Iris pigment epithelial cell (primary cell): ENCODE results near the gene NPFFR1.
"Not testable (repeated sequence)": the region's sequence is repeated elsewhere in the genome, so short reads cannot be mapped to it uniquely, and the experiment has no call there.

ENCODE experiments used
- DNase-seq: peaks from one replicate; pipeline ENCODE4 v3.0.0-alpha.2; 2011; ENCODE audit warnings: low read depth

Gene NPFFR1

DNA sequence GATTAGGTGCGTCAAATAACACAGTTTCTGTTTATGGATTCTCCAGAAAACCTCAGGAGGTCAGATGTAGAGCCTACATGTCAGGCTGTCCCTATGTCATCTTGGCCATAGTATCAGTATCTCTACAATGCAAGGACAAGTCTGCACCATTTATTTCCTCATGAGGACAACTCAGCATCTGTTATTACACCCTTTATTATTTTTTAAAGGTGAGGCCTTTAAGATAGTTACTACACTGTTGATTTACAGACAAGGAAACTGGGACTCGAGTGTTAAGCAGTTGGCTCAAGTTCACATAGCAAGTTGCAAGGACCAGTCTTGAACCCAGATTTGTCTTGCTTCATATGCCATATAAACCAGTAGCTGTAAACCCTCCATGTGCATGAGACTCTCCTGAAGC lies 27.3 kb downstream of the NPFFR1 start:
- no peak for DNase-seq

DNA sequence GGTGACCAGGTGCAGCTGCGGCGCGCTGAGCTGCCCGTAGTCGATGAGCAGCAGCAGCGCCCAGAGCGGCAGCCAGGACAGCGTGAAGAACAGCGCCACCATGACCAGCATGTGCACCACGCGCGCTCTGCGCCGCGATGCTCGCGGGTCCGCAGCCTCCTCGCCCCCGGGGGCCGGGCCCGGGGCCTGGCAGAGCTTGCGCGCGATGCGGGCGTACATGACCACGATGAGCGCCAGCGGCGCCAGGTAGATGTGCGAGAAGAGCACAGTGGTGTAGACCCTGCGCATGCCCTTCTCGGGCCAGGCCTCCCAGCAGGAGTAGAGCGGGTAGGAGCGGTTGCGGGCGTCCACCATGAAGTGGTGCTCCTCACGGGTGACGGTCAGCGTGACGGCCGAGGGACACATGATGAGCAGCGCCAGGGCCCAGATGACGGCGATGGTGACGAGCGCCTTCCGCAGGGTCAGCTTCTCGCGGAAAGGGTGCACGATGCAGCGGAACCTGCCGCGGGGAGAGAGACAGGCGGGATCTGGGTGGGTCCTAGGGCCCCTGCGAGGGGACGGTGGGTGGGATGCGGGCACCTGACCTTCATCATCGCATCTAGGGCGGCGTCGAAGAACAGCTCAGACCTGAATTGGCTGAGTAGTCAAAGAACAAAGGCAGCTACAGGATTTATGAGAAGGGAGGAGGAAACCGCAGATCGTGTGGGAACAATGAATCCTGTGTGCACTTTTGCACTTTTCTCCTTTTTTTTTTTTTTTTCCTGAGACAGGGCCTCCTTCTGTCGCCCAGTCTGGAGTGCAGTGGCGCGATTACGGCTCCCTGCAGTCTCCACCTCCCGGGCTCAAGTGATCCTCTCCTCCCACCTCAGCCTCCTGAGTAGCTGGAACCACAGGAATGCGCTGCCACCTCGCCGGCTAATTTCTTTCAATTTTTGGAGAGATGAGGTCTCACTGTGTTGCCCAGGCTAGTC lies 28.2 kb downstream of the NPFFR1 start:
- no peak for DNase-seq

GRCh38 chr10:70254778-70255328 lies 29.0 kb downstream of the NPFFR1 start:
- DNase-seq = no peak

GRCh38 chr10:70253878-70254765 lies 29.7 kb downstream of the NPFFR1 start:
- no peak for DNase-seq

GRCh38 chr10:70250961-70251680 lies 32.7 kb downstream of the NPFFR1 start:
- no peak for DNase-seq

- DNase-seq = no peak
Observed at GRCh38 chr10:70247360-70247759, 36.4 kb downstream of the NPFFR1 start.

DNA sequence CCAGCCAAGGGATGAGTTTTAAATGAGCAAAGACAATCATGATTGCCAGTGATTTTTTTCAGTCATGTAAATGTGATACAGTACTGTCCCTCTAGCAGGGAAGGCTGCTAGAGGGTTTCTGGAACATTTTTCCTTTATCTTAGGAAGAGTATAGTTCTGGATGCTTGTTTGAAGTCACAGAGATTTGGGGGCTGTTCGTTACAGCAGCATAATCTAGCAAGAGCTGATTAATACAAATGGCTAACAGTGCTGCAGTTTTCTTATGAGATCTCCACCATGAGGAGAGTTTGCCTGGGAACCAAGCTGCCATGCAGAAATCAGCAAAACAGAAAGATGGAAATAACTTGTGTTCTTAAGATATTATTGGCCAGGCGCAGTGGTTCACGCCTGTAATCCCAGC lies 42.7 kb downstream of the NPFFR1 start:
- no peak for DNase-seq

- not testable (repeated sequence) for DNase-seq
Observed at GRCh38 chr10:70239986-70240385, 43.8 kb downstream of the NPFFR1 start.

DNA sequence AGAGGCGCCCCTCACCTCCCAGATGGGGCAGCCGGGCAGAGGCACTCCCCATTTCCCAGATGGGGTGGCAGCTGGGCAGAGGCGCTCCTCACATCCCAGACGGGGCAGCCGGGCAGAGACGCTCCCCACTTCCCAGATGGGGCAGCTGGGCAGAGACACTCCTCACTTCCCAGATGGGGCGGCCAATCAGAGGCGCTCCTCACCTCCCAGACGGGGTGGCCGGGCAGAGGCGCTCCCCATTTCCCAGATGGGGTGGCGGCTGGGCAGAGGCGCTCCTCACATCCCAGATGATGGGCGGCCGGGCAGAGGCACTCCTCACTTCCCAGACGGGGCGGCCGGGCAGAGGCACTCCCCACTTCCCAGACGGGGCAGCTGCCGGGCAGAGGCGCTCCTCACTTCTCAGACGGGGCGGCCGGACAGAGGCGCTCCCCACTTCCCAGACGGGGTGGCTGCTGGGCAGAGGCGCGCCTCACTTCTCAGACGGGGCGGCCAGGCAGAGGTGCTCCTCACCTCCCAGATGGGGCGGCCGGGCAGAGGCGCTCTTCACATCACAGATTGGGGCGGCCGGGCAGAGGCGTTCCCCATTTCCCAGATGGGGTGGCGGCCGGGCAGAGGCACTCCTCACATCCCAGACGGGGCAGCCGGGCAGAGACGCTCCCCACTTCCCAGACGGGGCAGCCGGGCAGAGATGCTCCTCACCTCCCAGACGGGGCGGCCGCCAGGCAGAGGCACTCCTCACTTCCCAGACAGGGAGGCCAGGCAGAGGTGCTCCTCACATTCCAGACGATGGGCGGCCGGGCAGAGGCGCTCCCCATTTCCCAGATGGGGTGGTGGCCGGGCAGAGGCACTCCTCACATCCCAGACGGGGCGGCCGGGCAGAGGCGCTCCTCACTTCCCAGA lies 44.5 kb downstream of the NPFFR1 start:
- DNase-seq = not testable (repeated sequence)

GRCh38 chr10:70237958-70238536 lies 45.8 kb downstream of the NPFFR1 start:
- not testable (repeated sequence) for DNase-seq

GRCh38 chr10:70234668-70235447 lies 48.9 kb downstream of the NPFFR1 start:
- peak; percentile 93 for DNase-seq

GRCh38 chr10:70233939-70234300 lies 49.9 kb downstream of the NPFFR1 start:
- DNase-seq = no peak

- peak; percentile 93 for DNase-seq
Observed at GRCh38 chr10:70233109-70233938, 50.5 kb downstream of the NPFFR1 start, which contains the start of gene PPA1. Gene PPA1, minus strand, starts transcription at chr10:70233429. Its CDS starts 102 bp downstream, at chr10:70233327.

- no peak for DNase-seq
Observed at GRCh38 chr10:70232859-70233108, 51.0 kb downstream of the NPFFR1 start.

DNA sequence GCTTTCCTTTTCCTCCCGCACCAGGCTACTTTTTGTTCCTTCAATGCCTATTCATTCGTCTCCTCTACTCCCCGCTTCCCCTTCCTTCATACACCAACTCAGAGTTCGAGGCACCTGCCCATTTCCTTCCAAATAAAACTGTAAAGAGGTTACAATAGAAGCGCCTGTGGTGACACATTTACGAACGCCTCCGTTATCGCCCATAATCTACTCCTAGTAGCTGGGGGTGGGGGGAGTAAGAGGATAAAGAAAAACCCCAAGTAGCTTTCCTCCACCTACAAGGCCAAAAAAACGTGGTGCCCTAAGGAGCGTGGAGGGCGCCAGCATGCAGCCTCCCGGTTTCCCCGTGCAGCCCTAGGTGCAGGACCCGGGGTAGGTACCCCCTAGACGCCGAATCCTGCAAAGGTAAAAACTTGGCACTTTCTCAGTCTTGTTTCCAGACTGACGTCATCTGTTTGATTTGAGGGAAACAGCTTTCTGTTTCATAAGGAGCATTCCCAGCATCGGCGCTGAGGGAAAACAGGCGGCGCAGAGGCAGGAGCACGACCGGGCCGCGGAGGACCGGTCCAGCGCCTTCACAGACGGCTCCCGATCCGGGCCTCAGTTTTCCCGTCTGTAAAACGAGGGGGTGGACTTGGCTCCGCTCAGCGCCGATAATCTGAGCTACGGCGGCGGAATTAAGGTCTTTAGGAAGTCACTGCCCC lies 51.5 kb downstream of the NPFFR1 start:
- DNase-seq = peak; percentile 60

- no peak for DNase-seq
Observed at GRCh38 chr10:70228491-70228890, 55.3 kb downstream of the NPFFR1 start.

DNA sequence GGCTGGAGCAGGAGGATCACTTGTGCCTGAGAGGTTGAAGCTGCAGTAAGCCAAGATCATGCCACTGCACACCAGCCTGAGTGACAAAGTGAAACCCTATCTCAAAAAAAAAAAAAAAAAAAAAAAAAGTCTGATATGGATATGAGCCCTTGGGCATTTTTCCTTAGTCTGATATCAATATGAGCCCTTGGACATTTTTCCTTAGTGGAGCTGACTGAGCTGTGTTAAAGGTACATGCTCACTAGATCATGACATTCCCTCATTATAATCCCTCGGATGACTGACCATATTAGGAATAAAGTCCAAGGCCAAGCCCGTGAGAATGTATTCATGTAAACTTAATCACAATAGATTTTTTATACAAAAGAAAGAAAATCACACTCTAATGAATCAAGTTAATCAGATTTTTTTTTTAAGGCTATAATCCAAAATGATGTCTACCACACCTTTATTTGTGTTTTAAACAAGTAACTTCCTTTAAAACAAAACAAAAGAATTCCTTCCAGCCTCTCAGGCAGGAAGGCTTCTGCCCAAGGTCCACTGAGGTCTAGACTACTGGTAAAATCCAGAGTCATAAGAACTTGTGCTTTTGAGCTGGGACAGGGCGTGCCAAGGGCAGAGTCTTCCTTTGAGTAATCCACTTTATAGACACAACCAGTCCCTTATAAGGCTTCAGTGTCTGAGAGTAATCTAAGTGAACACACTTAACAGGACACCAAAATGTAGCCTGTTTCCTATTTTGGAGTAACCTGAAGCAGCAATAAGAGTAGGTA lies 56.1 kb downstream of the NPFFR1 start:
- DNase-seq = peak; percentile 29
